ENCODE data around the gene CCDC157.
A peak's percentile ranks its signal among the peaks of the same experiment; 100 is the strongest.

The CCDC157 gene

DNA sequence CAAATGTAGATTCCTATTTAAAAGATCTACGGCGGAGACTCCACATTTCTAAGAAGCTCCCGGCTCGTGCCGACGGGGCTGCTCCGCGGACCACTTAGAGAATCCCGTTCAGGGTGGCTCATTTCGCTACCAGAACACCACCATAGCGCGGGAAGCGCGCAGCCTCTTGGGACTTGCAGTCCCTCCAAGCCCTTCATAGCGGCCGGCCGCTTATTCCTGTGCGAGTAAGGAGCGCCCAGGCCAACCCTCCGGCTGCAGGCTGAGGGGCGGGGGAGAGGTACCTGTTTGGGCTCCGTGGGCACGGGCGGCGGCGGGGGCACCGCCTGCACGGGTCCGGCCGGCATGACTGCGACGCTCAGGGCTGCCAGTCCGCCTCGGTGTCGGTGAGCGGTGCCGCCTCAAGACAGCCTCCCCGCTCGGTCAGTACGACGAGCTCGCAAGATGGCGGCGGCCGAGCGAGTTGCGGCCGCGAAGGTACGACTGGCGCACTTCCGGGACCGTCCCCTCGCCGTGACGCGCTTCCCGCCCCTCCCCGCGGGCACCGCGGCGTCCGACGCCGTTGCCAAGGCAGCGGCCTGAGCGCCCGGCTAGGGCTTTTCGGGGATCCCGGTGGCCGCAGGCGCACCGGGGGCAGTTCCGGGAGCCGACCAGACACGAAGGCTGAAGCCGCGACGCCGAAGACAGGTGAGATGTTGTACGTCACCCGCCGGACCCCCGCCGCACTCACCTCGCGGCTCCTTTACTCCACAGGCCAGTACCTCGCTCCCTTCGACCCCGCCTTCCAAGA lies at the start of gene CCDC157, which contains the start of gene SF3A1:
Gene CCDC157, plus strand, starts transcription at position 559 of the 787 bp plus-strand sequence. CDS start 8,994 bp downstream, outside the sequence.
Gene SF3A1, minus strand, starts transcription at position 446 of the 787 bp plus-strand sequence. Its CDS starts 102 bp downstream, at position 344.
- TF ChIP-seq EZH2 (IDR thresholded peaks at IDR 0.05) (no peak), FOXP2 (optimal IDR thresholded peaks at IDR 0.05; ENCODE audit: control extremely low read depth, extremely low read length, insufficient read depth) (peak; percentile 39), POLR2AphosphoS5 (IDR thresholded peaks at IDR 0.05; ENCODE audit: borderline replicate concordance, low read depth, low read length) (peak; percentile 87)
- Histone ChIP-seq H3K27ac (peak within 1 kb of the TSS; percentile 66), H3K9me3 (ENCODE audit: low read depth, low read length) (no peaks in the 10 kb centered on the region), H3K36me3 (ENCODE audit: insufficient read depth, low read length) (peaks cover 26% of the 10 kb centered on the region), H3K4me3 (peak within 1 kb of the TSS; percentile 86), H3K9ac (ENCODE audit: insufficient read length) (peak within 1 kb of the TSS; percentile 94)
- DNase-seq (ENCODE audit: low read depth, low spot score): no peak

DNA sequence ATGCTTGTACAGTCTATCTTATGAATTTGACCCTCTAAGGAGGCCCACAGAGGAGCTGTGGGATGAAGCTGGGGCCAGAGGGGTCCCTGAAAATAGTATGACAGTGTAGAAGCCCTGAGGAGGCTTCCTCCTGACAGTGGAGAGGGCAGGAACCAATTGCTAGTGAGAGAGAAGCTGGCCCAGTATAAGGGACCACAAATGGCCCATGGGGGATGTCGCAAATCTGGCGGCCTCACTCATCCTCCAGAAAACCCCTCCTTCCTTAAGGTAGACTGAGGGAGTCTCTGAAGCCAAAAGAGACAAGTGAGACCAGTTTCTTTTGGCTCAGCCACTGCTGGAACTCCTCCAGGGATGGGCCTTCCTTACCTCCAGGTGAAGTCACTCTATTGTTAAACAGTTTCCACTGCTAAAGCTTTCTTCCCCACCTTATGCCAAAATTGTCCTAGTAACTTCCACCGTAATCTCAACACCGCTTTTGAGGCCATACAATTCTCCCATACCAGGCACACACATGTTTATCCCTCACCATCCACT lies 49.7 kb upstream of the CCDC157 start:
- DNase-seq (ENCODE audit: low read depth, low spot score): no peak
- Histone ChIP-seq H3K9ac (ENCODE audit: insufficient read length) (no peak overlapping the region), H3K36me3 (ENCODE audit: insufficient read depth, low read length) (no peaks in the 10 kb centered on the region), H3K9me3 (ENCODE audit: low read depth, low read length) (no peaks in the 10 kb centered on the region), H3K27ac (no peak overlapping the region), H3K4me3 (no peak overlapping the region)
- no peak for TF ChIP-seq EZH2 (IDR thresholded peaks at IDR 0.05)
- no peak for TF ChIP-seq POLR2AphosphoS5 (IDR thresholded peaks at IDR 0.05; ENCODE audit: borderline replicate concordance, low read depth, low read length)
- no peak for TF ChIP-seq FOXP2 (optimal IDR thresholded peaks at IDR 0.05; ENCODE audit: control extremely low read depth, extremely low read length, insufficient read depth)

- Histone ChIP-seq H3K9ac (ENCODE audit: insufficient read length) (no peak overlapping the region), H3K27ac (no peak overlapping the region), H3K9me3 (ENCODE audit: low read depth, low read length) (no peaks in the 10 kb centered on the region), H3K4me3 (no peak overlapping the region), H3K36me3 (ENCODE audit: insufficient read depth, low read length) (no peaks in the 10 kb centered on the region)
- TF ChIP-seq FOXP2 (optimal IDR thresholded peaks at IDR 0.05; ENCODE audit: control extremely low read depth, extremely low read length, insufficient read depth): no peak
- TF ChIP-seq EZH2 (IDR thresholded peaks at IDR 0.05): no peak
- no peak for TF ChIP-seq POLR2AphosphoS5 (IDR thresholded peaks at IDR 0.05; ENCODE audit: borderline replicate concordance, low read depth, low read length)
- no peak for DNase-seq (ENCODE audit: low read depth, low spot score)
Measured at GRCh38 chr22:30308093-30308492, 48.7 kb upstream of the CCDC157 start.

DNA sequence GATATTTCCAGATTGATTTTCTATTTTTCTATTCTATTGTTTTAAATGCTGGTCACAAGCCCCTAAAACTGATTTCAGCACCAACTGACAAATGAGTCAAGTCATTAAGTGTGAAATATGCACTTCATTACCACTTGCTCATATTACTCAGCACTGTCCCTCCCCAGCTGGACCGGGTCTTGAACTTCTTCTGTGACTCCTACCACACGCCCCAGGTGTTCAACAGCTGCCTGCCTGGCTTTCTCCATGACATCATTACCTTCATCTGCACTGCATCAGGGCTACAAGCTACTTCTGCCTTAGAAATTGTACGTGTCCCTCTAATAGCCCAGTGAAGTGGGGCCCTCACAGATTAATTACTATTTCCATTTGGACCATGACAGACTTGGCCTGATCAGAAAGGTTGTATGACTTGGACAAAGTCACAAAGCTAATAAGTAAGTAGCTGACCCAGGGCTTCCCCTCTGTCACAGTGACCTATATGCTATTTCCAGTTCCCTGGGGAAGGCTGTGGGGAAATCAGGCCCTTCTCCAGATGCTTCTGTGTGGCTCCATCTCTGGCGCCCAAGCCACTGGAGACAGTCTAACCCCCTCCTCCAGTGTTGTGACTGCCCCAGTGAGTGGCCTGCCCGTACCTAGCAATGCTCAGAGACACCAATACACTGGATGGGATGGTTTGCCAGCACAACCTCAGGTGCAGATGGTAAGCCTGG lies 48.1 kb upstream of the CCDC157 start:
- H3K9me3 ChIP-seq (ENCODE audit: low read depth, low read length): no peaks in the 10 kb centered on the region
- H3K4me3 ChIP-seq: no peak overlapping the region
- H3K27ac ChIP-seq: no peak overlapping the region
- DNase-seq (ENCODE audit: low read depth, low spot score): no peak
- no peak for TF ChIP-seq POLR2AphosphoS5 (IDR thresholded peaks at IDR 0.05; ENCODE audit: borderline replicate concordance, low read depth, low read length)
- no peak for TF ChIP-seq EZH2 (IDR thresholded peaks at IDR 0.05)
- TF ChIP-seq FOXP2 (optimal IDR thresholded peaks at IDR 0.05; ENCODE audit: control extremely low read depth, extremely low read length, insufficient read depth): no peak
- H3K9ac ChIP-seq (ENCODE audit: insufficient read length): no peak overlapping the region
- H3K36me3 ChIP-seq (ENCODE audit: insufficient read depth, low read length): no peaks in the 10 kb centered on the region

DNA sequence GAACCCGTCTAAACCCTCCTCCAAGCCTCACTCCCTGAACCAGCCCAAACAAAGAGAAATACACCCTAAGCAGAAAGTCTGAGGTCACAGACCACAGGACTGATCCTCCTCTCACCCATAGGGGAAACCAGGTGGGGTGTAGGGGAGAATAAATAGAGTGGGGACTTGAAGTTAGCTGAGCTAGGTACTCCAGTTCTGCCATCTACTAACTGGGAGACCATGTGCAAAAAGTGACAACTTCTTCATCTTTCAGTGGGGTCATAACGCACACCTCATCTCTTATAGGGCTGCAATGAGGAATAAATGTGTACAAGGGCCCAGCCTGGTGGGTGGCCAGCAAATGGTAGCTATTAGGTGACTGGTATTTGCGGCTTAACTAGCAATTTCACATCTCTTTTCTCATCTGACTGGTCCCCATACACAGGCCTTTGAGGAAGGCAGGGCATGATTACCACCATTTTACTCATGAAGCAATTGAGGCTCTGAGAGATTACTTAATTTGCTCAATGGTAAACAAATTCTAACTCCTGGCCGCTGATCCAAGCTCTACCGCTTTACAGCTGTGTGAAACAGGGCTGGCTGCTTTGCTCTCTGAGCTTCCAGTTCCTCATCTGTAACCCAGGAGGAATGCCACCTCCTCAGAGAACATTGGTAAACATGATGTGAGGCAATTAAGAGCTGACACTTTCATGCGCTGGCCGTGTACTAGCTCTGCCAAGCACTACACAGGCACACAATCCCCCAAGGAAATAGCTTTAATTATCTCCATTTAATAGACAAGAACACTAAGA lies 46.7 kb upstream of the CCDC157 start:
- no peak for DNase-seq (ENCODE audit: low read depth, low spot score)
- Histone ChIP-seq H3K27ac (no peak overlapping the region), H3K9me3 (ENCODE audit: low read depth, low read length) (no peaks in the 10 kb centered on the region), H3K4me3 (no peak overlapping the region), H3K9ac (ENCODE audit: insufficient read length) (no peak overlapping the region), H3K36me3 (ENCODE audit: insufficient read depth, low read length) (no peaks in the 10 kb centered on the region)
- no peak for TF ChIP-seq EZH2 (IDR thresholded peaks at IDR 0.05)
- TF ChIP-seq FOXP2 (optimal IDR thresholded peaks at IDR 0.05; ENCODE audit: control extremely low read depth, extremely low read length, insufficient read depth): no peak
- no peak for TF ChIP-seq POLR2AphosphoS5 (IDR thresholded peaks at IDR 0.05; ENCODE audit: borderline replicate concordance, low read depth, low read length)

DNA sequence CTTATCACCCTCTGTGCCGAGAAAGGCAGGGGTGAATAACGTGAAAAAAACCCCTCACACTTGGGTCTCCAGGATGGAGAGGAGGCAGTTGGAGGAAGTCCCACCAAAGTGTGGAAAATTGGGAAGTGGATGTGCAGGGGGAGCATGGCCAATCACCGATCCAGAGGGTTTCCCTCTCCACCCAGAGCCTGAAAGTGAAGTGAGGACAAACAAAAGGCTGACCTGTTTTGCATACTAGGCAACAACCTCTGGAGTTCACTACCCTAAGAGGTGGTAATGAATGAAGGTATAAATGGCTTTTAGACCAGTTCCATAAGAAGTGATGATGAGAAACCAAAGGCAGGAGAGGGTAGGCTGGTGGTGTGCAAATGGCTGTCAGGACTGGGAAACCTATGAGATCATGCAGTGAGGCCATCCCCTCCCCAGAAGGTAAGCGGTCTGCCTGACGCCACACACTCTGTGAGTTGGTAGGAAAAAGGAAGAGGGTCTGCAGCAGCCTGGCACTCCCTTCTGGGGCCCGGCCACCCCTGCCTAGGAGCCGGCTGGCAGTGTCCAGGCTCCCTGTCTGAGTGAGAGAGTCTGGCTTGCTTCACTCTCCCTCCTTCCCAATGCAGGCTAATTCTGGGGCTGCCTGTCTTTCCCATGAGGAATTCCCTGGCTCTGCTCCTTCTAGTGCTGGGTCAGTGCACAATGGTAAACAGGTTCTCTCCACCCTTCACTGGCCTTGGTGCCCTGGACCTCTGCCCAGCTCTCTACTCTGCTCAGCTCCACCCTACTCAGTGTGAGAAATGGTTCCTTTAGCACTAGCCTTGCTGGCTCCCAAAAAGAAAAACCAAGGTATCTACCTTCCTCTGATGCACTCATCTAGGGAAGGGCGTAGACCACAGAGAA lies 45.7 kb upstream of the CCDC157 start:
- DNase-seq (ENCODE audit: low read depth, low spot score): no peak
- H3K27ac ChIP-seq: no peak overlapping the region
- H3K4me3 ChIP-seq: no peak overlapping the region

DNA sequence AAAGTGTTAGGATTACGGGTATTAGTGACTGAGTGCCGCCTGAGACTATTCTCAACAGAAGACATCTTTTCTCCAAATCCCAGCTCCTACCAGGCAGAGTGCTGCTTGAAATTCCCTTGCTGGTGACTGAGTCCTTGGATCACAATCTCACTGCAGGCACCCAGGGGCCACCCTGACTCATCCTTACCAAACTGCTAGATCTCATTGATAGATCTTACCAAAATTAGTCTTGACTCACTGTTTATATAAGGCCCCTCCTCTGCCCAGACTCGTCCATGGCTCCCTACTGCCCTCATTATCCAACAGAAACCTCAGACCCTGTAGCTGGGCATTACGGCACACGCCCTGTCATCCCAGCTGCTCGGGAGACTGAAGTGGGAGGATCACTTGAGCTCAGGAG lies 44.8 kb upstream of the CCDC157 start:
- no peaks in the 10 kb centered on the region for H3K9me3 ChIP-seq (ENCODE audit: low read depth, low read length)
- no peak overlapping the region for H3K4me3 ChIP-seq
- no peak for TF ChIP-seq EZH2 (IDR thresholded peaks at IDR 0.05)
- TF ChIP-seq FOXP2 (optimal IDR thresholded peaks at IDR 0.05; ENCODE audit: control extremely low read depth, extremely low read length, insufficient read depth): no peak
- no peak for TF ChIP-seq POLR2AphosphoS5 (IDR thresholded peaks at IDR 0.05; ENCODE audit: borderline replicate concordance, low read depth, low read length)
- H3K9ac ChIP-seq (ENCODE audit: insufficient read length): no peak overlapping the region
- no peak overlapping the region for H3K27ac ChIP-seq
- no peak for DNase-seq (ENCODE audit: low read depth, low spot score)
- H3K36me3 ChIP-seq (ENCODE audit: insufficient read depth, low read length): no peaks in the 10 kb centered on the region

More for the DNA sequence above, 45.7 kb upstream of the CCDC157 start:
- Histone ChIP-seq H3K9me3 (ENCODE audit: low read depth, low read length) (no peaks in the 10 kb centered on the region), H3K9ac (ENCODE audit: insufficient read length) (no peak overlapping the region), H3K36me3 (ENCODE audit: insufficient read depth, low read length) (no peaks in the 10 kb centered on the region)
- TF ChIP-seq POLR2AphosphoS5 (IDR thresholded peaks at IDR 0.05; ENCODE audit: borderline replicate concordance, low read depth, low read length) (no peak), FOXP2 (optimal IDR thresholded peaks at IDR 0.05; ENCODE audit: control extremely low read depth, extremely low read length, insufficient read depth) (no peak), EZH2 (IDR thresholded peaks at IDR 0.05) (no peak)
